Measurements from ENCODE around the gene ADAP1. TPM values are rescaled to one million over a fixed set of nuclear protein-coding genes. Genes with fewer than 3 reads are reported as not detected.
A peak's percentile ranks its signal among the peaks of the same experiment; 100 is the strongest.
"Not testable (repeated sequence)": the region's sequence is repeated elsewhere in the genome, so short reads cannot be mapped to it uniquely, and the experiment has no call there.

The ADAP1 gene
- total RNA-seq, 2 donors from 2014 or later = 19.7 to 19.8 TPM

- ATAC-seq = no peak
- Histone ChIP-seq H3K27me3 (no peaks in the 10 kb centered on the region), H3K4me1 (no peaks in the 10 kb centered on the region), H3K9me3 (no peaks in the 10 kb centered on the region), H3K4me3 (no peak overlapping the region), H3K36me3 (replicated peaks in 1 of 2; ENCODE audit: insufficient read depth in 1 of 2, low read depth in 2 of 2) (no peaks in the 10 kb centered on the region), H3K27ac (no peak overlapping the region)
- TF ChIP-seq POLR2A (IDR thresholded peaks at IDR 0.05) (no peak), CTCF (IDR thresholded peaks at IDR 0.05) (no peak)
- WGBS, 2 donors = 72 to 88% methylated on average over 16 to 21 of the region's 21 CpGs
- peak; percentile 1 to 7 (median 6) for DNase-seq
- intact Hi-C loops (cut with DNase I) = no loop called here
Measured at GRCh38 chr7:927031-927671, 27.3 kb downstream of the ADAP1 start.

- no peak for TF ChIP-seq CTCF (IDR thresholded peaks at IDR 0.05)
- no peak for TF ChIP-seq POLR2A (IDR thresholded peaks at IDR 0.05)
- no peak for ATAC-seq
- Histone ChIP-seq H3K27me3 (no peaks in the 10 kb centered on the region), H3K9me3 (no peaks in the 10 kb centered on the region), H3K36me3 (replicated peaks in 1 of 2; ENCODE audit: insufficient read depth in 1 of 2, low read depth in 2 of 2) (no peaks in the 10 kb centered on the region), H3K4me1 (no peaks in the 10 kb centered on the region), H3K27ac (no peak overlapping the region), H3K4me3 (no peak overlapping the region)
- 78 to 91% methylated on average over 4 to 45 of the region's 47 CpGs for WGBS, 2 donors
- DNase-seq = peak; percentile 2 to 12 (median 8)
- intact Hi-C loops (cut with DNase I) = no loop called here
Measured at GRCh38 chr7:926061-927030, 28.1 kb downstream of the ADAP1 start.

- no peaks in the 10 kb centered on the region for H3K27me3 ChIP-seq
- H3K36me3 ChIP-seq (replicated peaks in 1 of 2; ENCODE audit: insufficient read depth in 1 of 2, low read depth in 2 of 2) = no peaks in the 10 kb centered on the region
- H3K4me3 ChIP-seq = no peak overlapping the region
- H3K9me3 ChIP-seq = no peaks in the 10 kb centered on the region
- ATAC-seq (no peak), DNase-seq (peak; percentile 18 to 50 (median 24))
- 66 to 90% methylated on average over 11 to 12 of the region's 18 CpGs for WGBS, 2 donors
- no peaks in the 10 kb centered on the region for H3K4me1 ChIP-seq
- no peak overlapping the region for H3K27ac ChIP-seq
- TF ChIP-seq CTCF (IDR thresholded peaks at IDR 0.05) (no peak), POLR2A (IDR thresholded peaks at IDR 0.05) (no peak)
- intact Hi-C loops (cut with DNase I) = no loop called here
Measured at GRCh38 chr7:925601-926000, 28.9 kb downstream of the ADAP1 start.

GRCh38 chr7:924541-925231, 29.8 kb downstream of the ADAP1 start:
- H3K4me1 ChIP-seq = no peaks in the 10 kb centered on the region
- 66 to 76% methylated on average over 12 to 24 of the region's 24 CpGs for WGBS, 2 donors
- H3K27me3 ChIP-seq = no peaks in the 10 kb centered on the region
- H3K9me3 ChIP-seq = no peaks in the 10 kb centered on the region
- no peak overlapping the region for H3K4me3 ChIP-seq
- intact Hi-C loops (cut with DNase I) = no loop called here
- H3K27ac ChIP-seq = no peak overlapping the region
- TF ChIP-seq POLR2A (IDR thresholded peaks at IDR 0.05) = no peak
- no peak for TF ChIP-seq CTCF (IDR thresholded peaks at IDR 0.05)
- no peak for ATAC-seq
- peak; percentile 8 to 38 (median 9) for DNase-seq
- H3K36me3 ChIP-seq (replicated peaks in 1 of 2; ENCODE audit: insufficient read depth in 1 of 2, low read depth in 2 of 2) = no peaks in the 10 kb centered on the region

GRCh38 chr7:924042-924441, 30.4 kb downstream of the ADAP1 start:
- not testable (repeated sequence) for H3K27ac ChIP-seq, ATAC-seq, H3K4me1 ChIP-seq

More at GRCh38 chr7:924042-924441, 30.4 kb downstream of the ADAP1 start:
- H3K36me3 ChIP-seq (replicated peaks in 1 of 2; ENCODE audit: insufficient read depth in 1 of 2, low read depth in 2 of 2); intact Hi-C loops (cut with DNase I); H3K9me3 ChIP-seq; H3K4me3 ChIP-seq; H3K27me3 ChIP-seq: not testable (repeated sequence)
- 60 to 97% methylated on average over 1 to 6 of the region's 25 CpGs for WGBS, 2 donors
- DNase-seq = peak in 2 of 4 donors; percentile 1 to 5
